ENCODE results near the gene FRMD4A.

FRMD4A gene

GRCh38 chr10:13678101-13678843 lies 652.5 kb downstream of the FRMD4A start:
- no peak for DNase-seq

DNA sequence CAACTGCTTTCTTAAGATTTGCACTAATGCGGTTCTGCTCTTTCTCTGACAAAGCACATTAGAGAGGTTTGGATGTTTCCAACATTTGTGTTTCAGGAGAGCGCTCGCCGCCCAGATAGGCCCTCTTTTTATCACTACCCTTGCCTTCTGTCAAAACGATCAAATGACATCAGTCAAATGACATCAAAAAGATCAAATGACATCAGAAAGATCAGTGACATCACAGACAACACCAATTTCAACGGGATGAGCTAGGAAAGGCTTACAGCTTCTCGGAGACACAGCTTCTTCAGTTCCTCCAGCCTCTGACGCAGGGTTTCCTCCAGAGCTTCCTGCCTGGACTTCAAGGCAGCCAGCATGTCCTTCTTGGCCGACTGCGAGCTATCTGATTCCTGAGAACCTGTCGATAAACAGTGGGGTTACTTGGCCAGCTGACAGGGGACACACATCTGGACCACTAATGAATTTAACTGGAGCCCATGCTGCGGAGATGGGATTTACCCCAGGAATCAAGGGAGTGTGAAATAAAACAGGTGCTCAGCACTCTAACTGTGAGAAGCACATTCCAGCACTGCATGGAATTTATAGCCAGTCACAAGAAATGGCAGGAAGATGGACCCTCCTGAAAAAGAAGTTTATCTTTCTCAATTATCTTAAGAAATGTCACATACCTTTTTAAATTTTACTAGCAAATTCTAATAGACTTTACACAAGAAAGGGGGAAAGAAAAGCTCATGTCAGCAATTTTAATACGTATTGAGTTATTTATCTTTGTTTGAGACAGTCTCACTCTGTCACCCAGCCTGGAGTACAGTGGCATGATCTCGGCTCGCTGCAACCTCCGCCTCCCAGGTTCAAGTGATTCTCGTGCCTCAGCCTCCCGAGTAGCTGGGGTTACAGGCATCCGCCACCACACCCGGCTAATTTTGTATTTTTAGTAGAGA lies 655.8 kb downstream of the FRMD4A start:
- DNase-seq: no peak

- no peak for DNase-seq
These were observed 657.6 kb downstream of the FRMD4A start for GRCh38 chr10:13673156-13673555.

GRCh38 chr10:13672548-13672947 lies 658.2 kb downstream of the FRMD4A start:
- no peak for DNase-seq

- no peak for DNase-seq
These were observed 658.8 kb downstream of the FRMD4A start for GRCh38 chr10:13671904-13672303.

- DNase-seq: no peak
These were observed 660.4 kb downstream of the FRMD4A start for GRCh38 chr10:13670311-13670710.

- no peak for DNase-seq
These were observed 660.8 kb downstream of the FRMD4A start for GRCh38 chr10:13669901-13670300.

DNA sequence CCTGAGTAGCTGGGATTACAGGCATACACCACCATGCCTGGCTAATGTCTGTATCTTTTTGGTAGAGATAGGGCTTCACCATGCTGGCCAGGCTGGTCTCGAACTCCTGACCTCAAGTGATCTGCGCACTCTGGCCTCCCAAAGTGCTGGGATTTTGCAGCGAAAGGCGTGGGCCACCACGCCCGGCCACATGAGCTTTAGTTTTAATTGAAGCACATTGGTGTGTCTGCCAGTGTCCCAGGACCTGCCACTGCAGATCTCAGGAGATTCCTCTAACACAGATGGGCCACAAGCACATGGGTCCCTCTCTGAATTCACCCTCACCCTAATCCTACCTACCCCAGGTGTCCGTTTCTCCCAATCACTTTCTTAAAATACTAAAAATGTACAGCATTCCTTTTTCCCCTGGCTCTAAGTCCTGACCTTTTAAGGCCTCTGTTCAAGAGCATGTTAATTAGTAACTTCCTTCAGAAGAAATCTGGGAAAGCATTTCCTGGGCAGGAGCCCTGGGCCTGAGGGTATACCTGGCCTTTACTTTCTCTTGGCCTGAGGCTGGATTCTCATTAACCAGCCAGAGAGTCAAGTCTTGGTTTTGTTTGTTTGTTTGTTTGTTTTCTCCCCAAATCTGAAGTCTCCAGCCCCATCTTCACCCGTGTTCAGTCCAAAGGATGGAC lies 661.4 kb downstream of the FRMD4A start:
- no peak for DNase-seq

- DNase-seq: no peak
These were observed 662.6 kb downstream of the FRMD4A start for GRCh38 chr10:13668126-13668525.

DNA sequence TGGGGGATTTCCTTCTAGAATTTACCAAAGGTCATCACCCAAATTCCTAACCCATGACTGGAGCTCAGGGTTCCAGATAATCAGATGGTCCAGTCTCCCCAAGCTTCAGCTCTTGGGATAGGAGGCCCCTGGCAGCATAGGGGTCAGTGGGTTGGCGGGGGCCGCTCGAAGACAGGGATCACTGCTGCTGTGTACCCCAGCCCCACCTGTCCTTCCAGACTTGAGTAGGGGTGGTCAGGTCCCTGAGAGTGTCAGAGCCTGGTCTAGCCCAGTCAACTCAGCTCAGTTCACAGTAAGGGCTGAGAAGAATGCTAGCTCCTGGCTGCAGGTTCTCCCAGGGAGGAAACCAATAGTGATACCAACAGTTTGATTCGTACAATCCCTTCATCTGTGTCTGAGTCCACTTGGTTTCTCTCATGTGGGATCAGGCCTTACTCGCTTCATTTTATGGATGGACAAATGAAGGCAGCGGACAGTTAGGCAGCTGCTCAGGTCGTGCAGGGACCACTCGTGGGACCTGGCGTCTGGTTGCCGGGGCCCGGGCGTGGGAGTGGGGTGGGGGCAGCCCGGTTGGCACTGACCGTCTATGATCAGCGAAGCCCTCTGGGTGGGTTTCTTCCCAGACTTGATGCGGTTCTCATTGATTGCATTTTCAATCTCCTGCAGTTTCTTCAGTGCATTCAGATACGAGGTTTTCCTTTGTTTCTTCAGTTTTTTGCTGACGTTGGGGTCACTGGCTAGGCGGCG lies 665.0 kb downstream of the FRMD4A start:
- DNase-seq: no peak

DNA sequence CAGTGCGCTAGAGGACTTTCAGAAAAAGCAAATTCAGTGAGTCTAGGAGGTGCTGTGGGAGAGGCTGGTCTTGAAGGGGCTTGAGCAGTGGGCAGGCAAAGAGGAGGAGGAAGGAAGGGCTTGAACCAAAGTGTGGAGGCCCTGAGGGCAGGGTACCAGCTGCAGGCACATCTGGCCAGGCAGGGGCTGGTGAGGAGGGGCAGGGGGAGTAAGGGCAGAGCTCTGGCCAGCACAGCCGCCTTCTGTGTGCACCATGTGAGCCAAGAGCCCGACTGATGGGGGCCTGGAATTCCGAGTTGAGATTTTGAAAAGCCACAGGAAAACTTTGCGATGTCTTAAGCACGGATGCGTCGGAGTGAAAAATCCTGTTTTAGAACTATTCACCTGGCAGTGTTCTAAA lies 669.5 kb downstream of the FRMD4A start:
- no peak for DNase-seq

GRCh38 chr10:13660551-13660920 lies 670.2 kb downstream of the FRMD4A start:
- no peak for DNase-seq

DNA sequence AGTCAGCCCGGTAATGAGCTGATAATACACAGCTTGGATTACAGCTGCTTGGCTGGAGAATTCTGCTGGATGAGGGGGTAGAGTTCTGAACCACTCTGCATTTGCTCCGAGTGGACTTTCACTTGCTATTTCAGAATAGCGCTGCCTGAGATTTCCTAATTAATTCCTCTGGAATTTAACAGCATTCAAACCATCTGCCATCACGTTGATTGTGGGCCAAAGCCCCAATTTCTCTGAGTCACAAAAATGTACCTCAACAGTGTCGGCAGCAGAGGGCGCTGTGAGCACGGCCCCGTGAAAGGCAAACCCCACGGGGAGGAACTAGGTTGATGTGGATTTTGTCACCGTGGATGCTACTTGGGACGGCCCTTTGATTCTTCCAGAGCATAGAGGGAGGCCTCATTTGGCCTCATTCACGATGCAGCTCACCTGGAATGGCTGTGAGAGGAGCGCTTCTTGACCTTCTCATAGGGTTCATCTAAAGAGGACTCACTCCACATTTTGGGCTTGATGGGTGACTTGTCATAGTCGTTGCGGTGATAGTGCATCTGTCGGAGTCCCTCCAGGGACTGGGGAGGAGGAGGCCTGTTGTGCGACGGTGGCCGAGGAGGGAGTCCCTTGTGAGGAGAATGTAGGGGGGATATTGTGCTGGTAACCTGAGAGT lies 670.7 kb downstream of the FRMD4A start:
- no peak for DNase-seq

DNA sequence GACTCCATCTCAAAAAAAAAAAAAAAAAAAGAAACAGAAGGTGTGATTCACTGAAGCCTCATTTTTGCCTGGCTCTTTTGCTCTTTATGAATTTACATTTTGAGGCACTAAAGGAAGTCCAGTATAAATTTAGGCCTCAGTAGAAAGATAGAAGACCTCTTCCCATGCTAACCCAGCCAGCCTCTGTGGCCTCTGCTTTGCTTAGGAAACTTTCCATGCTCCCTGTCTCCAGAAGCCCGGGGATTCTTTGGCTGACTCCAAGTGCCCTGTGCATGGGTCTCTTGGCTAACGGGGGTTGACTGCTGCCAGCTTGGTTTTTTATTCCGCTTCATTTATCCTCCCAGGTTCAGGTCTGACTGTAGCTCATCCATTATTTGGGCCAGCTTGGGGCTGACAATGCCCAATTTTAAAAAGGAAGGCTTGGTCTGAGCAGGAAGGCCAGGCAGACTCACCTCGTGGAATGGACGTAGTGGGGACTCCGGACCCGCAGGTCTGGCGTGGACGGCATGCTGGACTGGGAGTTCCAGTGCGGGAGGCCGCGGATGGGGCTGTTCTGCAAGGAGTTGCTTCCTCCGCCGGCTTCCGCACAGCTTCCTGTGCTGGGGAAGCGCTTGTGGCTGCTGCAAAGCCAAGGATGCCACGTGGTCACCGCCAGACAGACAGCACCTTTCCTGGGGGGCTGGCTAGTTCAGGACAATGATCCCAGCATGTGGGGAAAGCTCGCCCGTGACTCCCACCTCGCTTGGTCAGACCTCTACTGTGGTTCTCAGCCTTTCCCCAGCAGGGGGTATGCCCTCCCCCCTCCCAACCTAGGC lies 671.6 kb downstream of the FRMD4A start:
- no peak for DNase-seq

- no peak for DNase-seq
These were observed 672.5 kb downstream of the FRMD4A start for GRCh38 chr10:13658264-13658663.

- no peak for DNase-seq
These were observed 673.5 kb downstream of the FRMD4A start for GRCh38 chr10:13657101-13657680.

- no peak for DNase-seq
These were observed 674.2 kb downstream of the FRMD4A start for GRCh38 chr10:13656337-13657100.

DNA sequence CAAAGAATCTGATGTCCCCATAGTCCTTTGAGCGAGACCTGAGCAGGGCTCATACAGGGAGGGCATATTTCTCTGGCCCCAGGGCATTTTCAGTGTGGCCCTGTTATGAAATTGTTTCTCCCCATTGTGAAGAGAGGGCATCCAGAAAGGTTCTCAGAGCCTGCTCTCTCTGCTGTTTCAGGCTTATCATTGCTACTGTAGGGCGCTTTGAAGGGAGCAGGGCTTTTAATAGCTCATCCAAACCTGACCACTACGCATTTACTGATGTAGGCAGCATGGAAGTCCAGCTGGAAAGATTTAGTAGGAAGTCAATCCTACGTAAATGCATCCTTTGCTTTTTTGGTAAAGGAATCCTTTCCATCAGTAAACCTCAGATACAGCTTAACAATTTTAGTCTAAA lies 675.9 kb downstream of the FRMD4A start:
- DNase-seq: no peak

DNA sequence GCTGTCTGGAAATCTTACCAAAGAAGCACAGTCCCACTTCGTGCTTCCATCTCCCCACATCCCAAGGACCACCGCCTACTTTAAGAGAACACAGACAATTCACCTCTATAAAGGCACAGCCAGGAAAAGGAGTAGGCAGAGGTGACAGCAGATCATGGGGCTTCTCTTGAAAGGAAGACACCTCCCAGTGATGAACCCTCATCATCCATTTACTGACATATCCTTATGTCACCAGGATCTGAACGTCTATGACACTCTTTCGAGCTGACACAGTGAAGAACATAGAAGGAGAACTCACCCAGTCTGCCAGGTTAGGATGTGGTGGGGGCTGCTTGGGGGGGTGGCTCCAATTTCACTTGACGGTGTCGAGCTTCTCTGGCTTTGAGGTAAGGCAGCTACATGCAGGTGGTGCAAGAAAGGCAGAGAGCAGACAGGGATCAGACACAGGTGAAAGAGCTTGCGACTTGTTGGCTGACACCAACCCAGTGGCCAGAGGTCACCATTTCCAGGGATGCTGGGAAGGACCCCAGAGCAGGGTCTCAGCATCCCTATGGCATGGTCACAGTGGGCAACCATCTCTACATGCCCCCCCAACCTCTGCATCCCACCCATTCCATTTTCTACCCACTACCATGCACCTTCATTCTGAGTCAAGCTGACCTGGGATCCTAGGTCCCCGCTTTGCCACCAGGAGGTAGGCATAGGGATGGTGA lies 676.5 kb downstream of the FRMD4A start:
- DNase-seq: no peak

DNA sequence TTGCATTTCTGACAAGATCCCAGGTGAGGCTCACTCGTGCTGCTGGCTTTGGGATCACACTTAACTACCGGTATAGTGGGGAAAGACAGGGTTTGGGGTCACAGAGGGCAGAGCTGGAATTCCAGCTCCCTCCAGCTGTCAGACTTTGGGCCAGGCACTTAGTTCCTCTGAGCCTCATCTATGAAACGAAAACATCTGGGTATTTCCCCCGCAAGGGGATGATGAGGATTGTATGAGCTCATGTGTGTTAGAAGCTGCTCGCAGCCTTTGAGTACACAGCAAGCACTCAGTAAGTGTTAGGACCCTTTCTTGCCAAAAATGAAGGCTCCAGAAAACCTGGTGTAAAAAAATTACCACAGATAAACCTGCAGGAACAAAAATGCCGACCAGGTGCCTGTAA lies 677.9 kb downstream of the FRMD4A start:
- DNase-seq: no peak
